ENCODE results near the gene PPP2R5C.

Gene PPP2R5C

DNA sequence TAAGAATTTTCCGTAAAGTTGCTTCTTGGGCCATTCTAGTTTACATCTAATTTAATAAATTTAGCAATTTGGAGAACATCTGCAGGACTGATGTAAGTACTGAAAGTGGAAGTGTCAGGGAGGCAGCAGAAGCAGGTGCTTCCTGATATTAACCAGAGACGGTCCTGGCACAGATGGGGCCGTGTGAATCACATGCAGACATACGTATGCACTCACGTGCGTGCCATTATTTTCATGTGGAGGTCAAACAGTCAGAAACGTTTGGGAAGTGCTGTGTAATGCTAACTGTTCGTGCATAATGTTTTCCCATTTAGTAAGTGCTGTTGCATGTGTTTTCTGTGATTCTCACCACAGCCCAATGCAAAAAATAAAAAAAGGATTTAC, 115.0 kb downstream of the PPP2R5C start:
- Histone ChIP-seq H3K79me2 (ENCODE audit: insufficient read depth, low read length) (peaks cover 89% of the 10 kb centered on the region), H3K4me3 (ENCODE audit: low read depth in 1 of 2, low read length in 2 of 2) (peak overlapping the region; percentile 9 to 50; a peak in 3 of 4 replicates), H3K27me3 (ENCODE audit: insufficient read depth, low read length, poor library complexity) (no peaks in the 10 kb centered on the region), H3K27ac (ENCODE audit: low read length) (peak overlapping the region; percentile 96), H3K9me3 (ENCODE audit: insufficient read depth, low read length, severe bottlenecking) (no peaks in the 10 kb centered on the region), H3K36me3 (ENCODE audit: insufficient read depth, low read length) (peaks cover 27% of the 10 kb centered on the region), H3K4me2 (ENCODE audit: insufficient read depth, low read length) (peak overlapping the region; percentile 74), H3K9ac (ENCODE audit: low read depth, low read length) (peak overlapping the region; percentile 61), H2AFZ (ENCODE audit: low read depth, low read length) (no peak overlapping the region), H4K20me1 (ENCODE audit: insufficient read depth, low read length) (peaks cover 26% of the 10 kb centered on the region), H3K4me1 (ENCODE audit: insufficient read depth, low read length) (peaks cover 69% of the 10 kb centered on the region)
- TF ChIP-seq EZH2 (IDR thresholded peaks at IDR 0.05; ENCODE audit: borderline replicate concordance, low read depth, low read length, severe bottlenecking), result no peak
- TF ChIP-seq, protein P1, sequence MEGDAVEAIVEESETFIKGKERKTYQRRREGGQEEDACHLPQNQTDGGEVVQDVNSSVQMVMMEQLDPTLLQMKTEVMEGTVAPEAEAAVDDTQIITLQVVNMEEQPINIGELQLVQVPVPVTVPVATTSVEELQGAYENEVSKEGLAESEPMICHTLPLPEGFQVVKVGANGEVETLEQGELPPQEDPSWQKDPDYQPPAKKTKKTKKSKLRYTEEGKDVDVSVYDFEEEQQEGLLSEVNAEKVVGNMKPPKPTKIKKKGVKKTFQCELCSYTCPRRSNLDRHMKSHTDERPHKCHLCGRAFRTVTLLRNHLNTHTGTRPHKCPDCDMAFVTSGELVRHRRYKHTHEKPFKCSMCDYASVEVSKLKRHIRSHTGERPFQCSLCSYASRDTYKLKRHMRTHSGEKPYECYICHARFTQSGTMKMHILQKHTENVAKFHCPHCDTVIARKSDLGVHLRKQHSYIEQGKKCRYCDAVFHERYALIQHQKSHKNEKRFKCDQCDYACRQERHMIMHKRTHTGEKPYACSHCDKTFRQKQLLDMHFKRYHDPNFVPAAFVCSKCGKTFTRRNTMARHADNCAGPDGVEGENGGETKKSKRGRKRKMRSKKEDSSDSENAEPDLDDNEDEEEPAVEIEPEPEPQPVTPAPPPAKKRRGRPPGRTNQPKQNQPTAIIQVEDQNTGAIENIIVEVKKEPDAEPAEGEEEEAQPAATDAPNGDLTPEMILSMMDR (IDR thresholded peaks at IDR 0.05; ENCODE audit: borderline replicate concordance, extremely low read depth, low read length, poor library complexity, severe bottlenecking), result no peak
- DNase-seq, result peak; percentile 91
- peak; percentile 98 for ATAC-seq (ENCODE audit: insufficient read depth, low read depth)

DNA sequence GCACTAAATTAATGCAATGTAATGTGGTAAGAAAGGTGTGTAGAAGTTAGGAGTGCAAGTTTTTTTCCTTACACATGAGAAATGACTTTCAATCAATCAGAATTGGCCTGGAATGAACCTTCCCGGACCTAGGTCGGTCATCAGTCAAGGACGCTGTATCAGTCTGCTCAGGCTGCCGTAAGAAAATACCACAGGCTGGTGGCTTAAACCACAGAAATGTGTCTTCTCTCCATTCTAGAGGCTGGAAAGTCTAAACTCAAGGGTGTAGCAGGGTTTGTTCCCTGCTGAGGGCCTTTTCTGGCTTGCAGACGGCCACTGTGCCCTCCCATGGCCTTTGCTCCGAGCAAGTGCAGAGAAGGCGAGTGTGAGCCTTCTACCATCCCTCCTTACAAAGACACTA, 116.3 kb downstream of the PPP2R5C start:
- Histone ChIP-seq H3K36me3 (ENCODE audit: insufficient read depth, low read length) (peaks cover 39% of the 10 kb centered on the region), H4K20me1 (ENCODE audit: insufficient read depth, low read length) (peaks cover 26% of the 10 kb centered on the region)

DNA sequence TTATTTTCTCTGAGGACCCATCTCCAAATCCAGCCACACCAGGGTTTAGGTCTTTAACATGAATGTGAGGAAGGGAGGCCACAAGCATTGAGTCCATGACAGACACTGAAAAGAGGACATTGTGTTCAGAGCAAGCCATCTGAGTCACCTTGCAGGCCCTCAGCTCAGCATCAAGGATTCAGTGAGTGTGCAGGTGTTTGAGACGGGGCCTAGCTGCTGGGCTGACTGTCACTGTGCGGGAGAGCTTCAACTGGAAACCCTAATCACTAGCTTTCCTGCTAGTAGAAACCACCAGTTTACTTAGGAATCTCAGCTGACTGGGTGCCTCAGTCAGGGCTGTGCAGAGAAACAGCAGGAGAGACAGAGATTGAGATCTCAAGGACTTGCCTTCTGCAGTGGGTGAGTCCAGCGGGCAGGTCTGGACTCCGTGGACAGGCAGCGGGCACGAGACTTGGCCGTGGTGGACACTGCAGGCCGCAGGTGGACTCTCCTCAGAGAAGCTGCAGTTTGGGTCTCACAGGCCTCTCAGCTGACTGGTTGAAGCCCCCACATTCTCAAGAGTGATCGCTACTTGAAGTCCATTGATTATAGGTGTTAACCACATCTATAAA, 116.8 kb downstream of the PPP2R5C start:
- Histone ChIP-seq H4K20me1 (ENCODE audit: insufficient read depth, low read length) (peaks cover 26% of the 10 kb centered on the region), H3K27ac (ENCODE audit: low read length) (peak overlapping the region; percentile 96), H3K9ac (ENCODE audit: low read depth, low read length) (peak overlapping the region; percentile 50; the same call in 1 of the 2 replicates), H3K36me3 (ENCODE audit: insufficient read depth, low read length) (peaks cover 45% of the 10 kb centered on the region), H3K9me3 (ENCODE audit: insufficient read depth, low read length, severe bottlenecking) (no peaks in the 10 kb centered on the region), H3K4me3 (ENCODE audit: low read depth in 1 of 2, low read length in 2 of 2) (no peak overlapping the region), H3K27me3 (ENCODE audit: insufficient read depth, low read length, poor library complexity) (no peaks in the 10 kb centered on the region), H3K4me1 (ENCODE audit: insufficient read depth, low read length) (peaks cover 56% of the 10 kb centered on the region), H2AFZ (ENCODE audit: low read depth, low read length) (no peak overlapping the region), H3K79me2 (ENCODE audit: insufficient read depth, low read length) (peaks cover 87% of the 10 kb centered on the region), H3K4me2 (ENCODE audit: insufficient read depth, low read length) (no peak overlapping the region)
- DNase-seq, result peak; percentile 35
- TF ChIP-seq EZH2 (IDR thresholded peaks at IDR 0.05; ENCODE audit: borderline replicate concordance, low read depth, low read length, severe bottlenecking), result no peak
- no peak for ATAC-seq (ENCODE audit: insufficient read depth, low read depth)

More for the DNA sequence above, 116.3 kb downstream of the PPP2R5C start:
- Histone ChIP-seq H3K4me1 (ENCODE audit: insufficient read depth, low read length) (peaks cover 62% of the 10 kb centered on the region), H3K4me2 (ENCODE audit: insufficient read depth, low read length) (peak overlapping the region; percentile 74; the same call in 1 of the 2 replicates), H2AFZ (ENCODE audit: low read depth, low read length) (no peak overlapping the region), H3K9ac (ENCODE audit: low read depth, low read length) (peak overlapping the region; percentile 50; the same call in 1 of the 2 replicates), H3K79me2 (ENCODE audit: insufficient read depth, low read length) (peaks cover 89% of the 10 kb centered on the region), H3K27ac (ENCODE audit: low read length) (peak overlapping the region; percentile 96), H3K4me3 (ENCODE audit: low read depth in 1 of 2, low read length in 2 of 2) (no peak overlapping the region), H3K27me3 (ENCODE audit: insufficient read depth, low read length, poor library complexity) (no peaks in the 10 kb centered on the region), H3K9me3 (ENCODE audit: insufficient read depth, low read length, severe bottlenecking) (no peaks in the 10 kb centered on the region)
- TF ChIP-seq EZH2 (IDR thresholded peaks at IDR 0.05; ENCODE audit: borderline replicate concordance, low read depth, low read length, severe bottlenecking), result no peak
- TF ChIP-seq, protein P1 (IDR thresholded peaks at IDR 0.05; ENCODE audit: borderline replicate concordance, extremely low read depth, low read length, poor library complexity, severe bottlenecking), result no peak
- ATAC-seq (ENCODE audit: insufficient read depth, low read depth) (no peak), DNase-seq (no peak)

DNA sequence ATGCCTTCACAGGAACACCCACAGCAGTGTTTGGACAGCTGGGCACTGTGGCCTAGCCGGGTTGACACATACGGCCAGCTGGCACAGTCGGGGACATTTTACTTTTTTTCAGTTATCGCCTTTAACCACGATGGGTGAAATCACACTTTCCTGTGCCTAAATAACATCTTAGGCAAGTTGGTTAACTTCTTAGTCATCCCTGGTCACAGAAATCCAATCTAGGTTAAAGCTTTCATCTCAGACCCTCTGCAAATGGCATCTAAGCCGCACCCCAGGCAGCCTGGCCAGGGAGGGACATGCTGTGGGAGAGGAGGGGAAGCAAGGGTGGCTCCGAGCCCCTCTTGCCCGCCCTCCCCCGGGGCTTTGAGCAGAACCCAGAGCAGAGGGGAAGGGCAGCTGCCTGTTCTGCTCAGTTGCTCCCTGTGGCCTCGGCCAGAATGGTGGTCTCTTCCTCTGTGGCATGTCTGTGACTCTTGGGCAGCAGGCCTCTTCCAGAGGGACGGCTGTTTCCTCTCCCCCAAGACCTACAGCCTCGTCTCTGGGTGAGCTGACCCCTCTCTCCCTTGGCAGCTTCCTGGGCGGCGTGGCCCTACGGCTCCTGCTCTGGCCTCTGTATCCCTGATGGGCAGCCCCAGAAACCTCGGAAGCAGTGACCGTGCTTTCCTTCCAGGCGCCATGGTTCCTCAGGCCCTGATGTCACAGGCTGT, 117.5 kb downstream of the PPP2R5C start:
- DNase-seq (no peak), ATAC-seq (ENCODE audit: insufficient read depth, low read depth) (no peak)
- TF ChIP-seq, protein P1 (IDR thresholded peaks at IDR 0.05; ENCODE audit: borderline replicate concordance, extremely low read depth, low read length, poor library complexity, severe bottlenecking), result no peak
- peaks cover 85% of the 10 kb centered on the region for H3K79me2 ChIP-seq (ENCODE audit: insufficient read depth, low read length)
- H3K9ac ChIP-seq (ENCODE audit: low read depth, low read length), result 0 out of 2 replicates have a peak overlapping the region, but pooled peaks have one; percentile 50
- H3K27me3 ChIP-seq (ENCODE audit: insufficient read depth, low read length, poor library complexity), result no peaks in the 10 kb centered on the region
- peaks cover 26% of the 10 kb centered on the region for H4K20me1 ChIP-seq (ENCODE audit: insufficient read depth, low read length)
- H2AFZ ChIP-seq (ENCODE audit: low read depth, low read length), result no peak overlapping the region
- peaks cover 51% of the 10 kb centered on the region for H3K36me3 ChIP-seq (ENCODE audit: insufficient read depth, low read length)
- peaks cover 50% of the 10 kb centered on the region for H3K4me1 ChIP-seq (ENCODE audit: insufficient read depth, low read length)
- H3K27ac ChIP-seq (ENCODE audit: low read length), result peak overlapping the region; percentile 96
- no peak overlapping the region for H3K4me2 ChIP-seq (ENCODE audit: insufficient read depth, low read length)
- no peaks in the 10 kb centered on the region for H3K9me3 ChIP-seq (ENCODE audit: insufficient read depth, low read length, severe bottlenecking)
- H3K4me3 ChIP-seq (ENCODE audit: low read depth in 1 of 2, low read length in 2 of 2), result no peak overlapping the region

All from DND-41 (cell line).